Cardiac muscle cell (in vitro differentiated cells and primary cell): ENCODE data around the gene WDFY2. TPM values are rescaled to one million over a fixed set of nuclear protein-coding genes. Genes with fewer than 3 reads are reported as not detected.

ENCODE experiments used
- DNase-seq, 2 donors: peaks; one replicate each; pipeline versions ENCODE4 v3.0.0 to v3.0.0-alpha.2; 2010 to 2017; ENCODE audit warnings: low read depth in 1 of 2, low spot score in 1 of 2
- H3K27ac ChIP-seq: fragments of 200-600 bp; sonication (generic); 2 replicates; pipeline ENCODE4 v1.5.1; 2016
- H3K27me3 ChIP-seq: fragments of 200-600 bp; sonication (generic); 2 replicates; pipeline ENCODE4 v1.6.0; 2016; ENCODE audit warnings: control low read depth
- H3K36me3 ChIP-seq: fragments of 200-600 bp; sonication (generic); 2 replicates; pipeline ENCODE4 v1.5.1; 2016; ENCODE audit warnings: control low read depth
- H3K4me1 ChIP-seq: fragments of 200-600 bp; sonication (generic); 2 replicates; pipeline ENCODE4 v1.8.1; 2017; ENCODE audit warnings: low read depth, mild to moderate bottlenecking, mixed run types
- H3K4me3 ChIP-seq: fragments of 200-600 bp; sonication (generic); 2 replicates; pipeline ENCODE4 v1.5.1; 2016; ENCODE audit warnings: mild to moderate bottlenecking
- H3K9me3 ChIP-seq: fragments of 200-600 bp; sonication (generic); 2 replicates; pipeline ENCODE4 v1.5.1; 2017; ENCODE audit warnings: low read depth, mild to moderate bottlenecking, control low read depth
- polyA plus RNA-seq: library from polyadenylated mRNA; unstranded; fragments of >200 nt; fragmentation: Nextera tagmentation; extraction: Ambion mirVana; gene quantifications from 2 replicates; pipeline ENCODE4 v1.2.1, GENCODE V29; 2016
- total RNA-seq: library from RNA; depleted of rRNA; stranded (reverse); fragments of >200 nt; gene quantifications from 2 replicates; pipeline ENCODE4 v1.2.3, GENCODE V29; 2016
- TF ChIP-seq, protein P1 (sequence below): IDR thresholded peaks from 2 replicates; pipeline ENCODE4 v1.5.1; 2012; ENCODE audit warnings: low read depth, mild to moderate bottlenecking, low read length

WDFY2 gene
- total and polyA plus RNA-seq, 2 experiments from 2014 or later, result 9.1 to 20.4 TPM

DNA sequence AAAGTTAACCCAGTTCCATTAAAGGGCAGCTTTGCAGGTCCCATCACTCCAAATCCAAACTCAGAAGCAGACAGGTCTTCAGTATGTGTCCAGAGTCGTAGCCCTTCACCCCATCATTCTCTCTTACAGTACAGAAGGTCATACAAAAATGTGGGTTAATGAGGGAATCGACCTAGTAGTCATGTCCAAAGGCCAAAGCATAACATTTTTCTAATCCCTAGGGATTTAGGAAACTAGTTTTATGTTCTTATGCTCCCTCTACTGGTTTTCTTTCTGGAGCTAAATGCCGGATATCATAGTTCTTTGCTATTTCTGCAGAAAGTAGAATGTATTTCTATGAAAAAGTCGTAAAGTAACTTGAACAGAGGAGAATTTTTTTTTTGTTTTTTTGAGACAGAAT is 147.5 kb downstream of the WDFY2 start:
- TF ChIP-seq, protein P1, sequence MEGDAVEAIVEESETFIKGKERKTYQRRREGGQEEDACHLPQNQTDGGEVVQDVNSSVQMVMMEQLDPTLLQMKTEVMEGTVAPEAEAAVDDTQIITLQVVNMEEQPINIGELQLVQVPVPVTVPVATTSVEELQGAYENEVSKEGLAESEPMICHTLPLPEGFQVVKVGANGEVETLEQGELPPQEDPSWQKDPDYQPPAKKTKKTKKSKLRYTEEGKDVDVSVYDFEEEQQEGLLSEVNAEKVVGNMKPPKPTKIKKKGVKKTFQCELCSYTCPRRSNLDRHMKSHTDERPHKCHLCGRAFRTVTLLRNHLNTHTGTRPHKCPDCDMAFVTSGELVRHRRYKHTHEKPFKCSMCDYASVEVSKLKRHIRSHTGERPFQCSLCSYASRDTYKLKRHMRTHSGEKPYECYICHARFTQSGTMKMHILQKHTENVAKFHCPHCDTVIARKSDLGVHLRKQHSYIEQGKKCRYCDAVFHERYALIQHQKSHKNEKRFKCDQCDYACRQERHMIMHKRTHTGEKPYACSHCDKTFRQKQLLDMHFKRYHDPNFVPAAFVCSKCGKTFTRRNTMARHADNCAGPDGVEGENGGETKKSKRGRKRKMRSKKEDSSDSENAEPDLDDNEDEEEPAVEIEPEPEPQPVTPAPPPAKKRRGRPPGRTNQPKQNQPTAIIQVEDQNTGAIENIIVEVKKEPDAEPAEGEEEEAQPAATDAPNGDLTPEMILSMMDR, result peak; percentile 59
- H3K4me3 ChIP-seq, result no peak overlapping the region
- H3K36me3 ChIP-seq, result peaks cover 4% of the 10 kb centered on the region
- H3K4me1 ChIP-seq, result no peaks in the 10 kb centered on the region
- peak in 1 of 2 donors; percentile 82 for DNase-seq
- no peaks in the 10 kb centered on the region for H3K27me3 ChIP-seq
- no peaks in the 10 kb centered on the region for H3K9me3 ChIP-seq
- H3K27ac ChIP-seq, result no peak overlapping the region

DNA sequence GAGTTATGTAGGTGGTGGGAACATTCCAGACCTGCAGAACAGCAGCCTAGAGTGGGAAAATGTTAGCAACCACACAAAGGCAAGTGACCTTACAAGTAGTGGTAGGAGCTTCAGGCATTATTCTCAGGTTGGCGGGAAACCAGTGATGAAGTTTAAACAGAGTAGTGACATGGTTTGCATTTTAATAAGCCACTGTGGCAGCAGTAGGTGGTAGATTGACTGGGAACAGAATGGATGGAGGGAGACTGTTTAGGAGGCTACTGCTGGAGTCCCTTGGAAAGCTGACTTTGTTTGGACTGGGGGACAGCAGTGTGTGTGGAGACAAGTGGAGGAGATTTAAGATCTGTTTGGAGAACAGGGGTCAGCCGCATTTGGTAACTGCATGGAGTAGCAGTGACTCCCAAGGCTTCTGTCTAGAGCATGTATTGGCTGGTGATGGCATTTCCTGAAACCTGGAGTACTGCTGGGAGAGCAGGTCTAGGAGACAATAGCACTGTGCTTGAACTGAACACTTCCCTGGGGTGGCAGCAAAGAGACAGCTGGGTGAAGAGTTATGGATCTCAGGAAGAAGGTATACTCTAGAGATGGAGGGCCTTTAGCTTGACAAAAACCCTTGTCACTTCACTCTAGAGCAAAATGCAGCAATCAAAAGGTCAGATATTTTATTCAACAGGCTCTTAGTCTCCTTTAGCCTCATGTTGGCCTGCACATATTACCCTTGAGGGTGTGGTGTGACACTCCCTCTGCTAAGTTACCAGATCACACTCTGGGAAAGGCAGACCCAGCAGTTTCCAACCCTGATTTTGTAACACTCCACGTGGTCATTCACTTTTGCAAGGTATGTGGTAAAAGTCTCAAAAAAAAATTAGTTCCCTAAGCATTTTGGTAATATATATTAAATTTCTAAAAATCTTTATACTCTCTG is 149.4 kb downstream of the WDFY2 start:
- TF ChIP-seq, protein P1, result no peak
- H3K36me3 ChIP-seq, result no peaks in the 10 kb centered on the region
- no peaks in the 10 kb centered on the region for H3K9me3 ChIP-seq
- H3K4me3 ChIP-seq, result no peak overlapping the region
- DNase-seq, result peak in 1 of 2 donors; percentile 9
- H3K27ac ChIP-seq, result no peak overlapping the region
- no peaks in the 10 kb centered on the region for H3K4me1 ChIP-seq
- H3K27me3 ChIP-seq, result no peaks in the 10 kb centered on the region

GRCh38 chr13:51734786-51735185 is 150.5 kb downstream of the WDFY2 start:
- Histone ChIP-seq H3K4me1 (no peaks in the 10 kb centered on the region), H3K9me3 (no peaks in the 10 kb centered on the region), H3K27ac (no peak overlapping the region), H3K4me3 (no peak overlapping the region), H3K27me3 (no peaks in the 10 kb centered on the region), H3K36me3 (no peaks in the 10 kb centered on the region)
- no peak for DNase-seq
- TF ChIP-seq, protein P1, result no peak

DNA sequence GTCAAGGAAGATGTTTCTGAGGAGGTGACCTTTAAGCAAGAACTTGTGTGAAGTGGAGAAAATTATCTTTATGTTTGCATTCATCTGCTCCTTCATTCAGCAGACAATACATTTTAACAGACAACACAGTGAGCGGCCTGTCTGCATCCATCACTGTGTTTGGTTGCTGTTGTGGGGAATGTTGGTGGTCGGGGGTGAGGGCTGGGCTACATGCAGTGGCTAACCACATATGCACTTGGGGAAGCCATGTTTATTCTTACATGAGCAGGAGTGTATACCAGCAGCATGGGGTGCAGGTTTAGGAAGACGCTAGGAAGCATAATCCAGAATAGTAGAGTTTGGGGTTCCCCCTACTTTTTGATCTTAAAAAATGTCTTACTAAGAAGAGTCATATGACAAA is 153.3 kb downstream of the WDFY2 start:
- TF ChIP-seq, protein P1, result no peak
- no peak overlapping the region for H3K27ac ChIP-seq
- no peaks in the 10 kb centered on the region for H3K4me1 ChIP-seq
- no peaks in the 10 kb centered on the region for H3K36me3 ChIP-seq
- H3K27me3 ChIP-seq, result no peaks in the 10 kb centered on the region
- no peak overlapping the region for H3K4me3 ChIP-seq
- H3K9me3 ChIP-seq, result no peaks in the 10 kb centered on the region
- no peak for DNase-seq

DNA sequence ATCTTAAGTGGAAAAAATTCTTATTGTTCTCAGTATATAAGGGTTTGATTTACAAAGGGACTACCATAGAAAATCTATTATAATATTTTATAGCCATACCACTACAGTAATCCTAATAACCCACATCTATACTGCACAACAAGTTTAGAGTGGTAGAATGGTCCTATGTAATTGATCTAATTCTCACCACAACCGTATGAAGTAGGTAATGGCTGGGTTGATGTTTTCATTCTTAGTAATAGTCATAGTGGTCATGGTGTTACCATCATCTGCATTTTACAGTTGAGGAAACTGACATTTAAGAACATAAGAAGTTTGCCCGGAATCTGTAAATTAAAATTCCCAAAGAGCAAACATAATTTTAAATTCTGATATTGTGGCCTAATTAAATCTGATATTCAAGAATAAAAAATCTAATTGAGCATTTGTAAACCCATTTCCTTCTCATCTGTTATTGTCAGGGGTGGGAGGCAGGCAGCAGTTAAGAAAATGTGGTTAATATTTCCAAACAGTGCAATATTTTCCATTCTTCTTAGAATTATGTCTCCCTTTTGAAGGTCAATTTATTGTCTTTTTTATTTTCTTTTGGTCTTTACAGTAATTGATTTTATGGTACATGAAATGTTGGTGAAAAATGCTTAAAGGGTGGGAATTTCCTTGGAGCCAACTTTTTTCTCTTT is 154.1 kb downstream of the WDFY2 start:
- Histone ChIP-seq H3K27me3 (no peaks in the 10 kb centered on the region), H3K36me3 (no peaks in the 10 kb centered on the region), H3K9me3 (no peaks in the 10 kb centered on the region), H3K27ac (no peak overlapping the region), H3K4me1 (no peaks in the 10 kb centered on the region), H3K4me3 (no peak overlapping the region)
- TF ChIP-seq, protein P1, result no peak
- no peak for DNase-seq
